Measurements from ENCODE around the gene MXI1. TPM values are rescaled to one million over a fixed set of nuclear protein-coding genes. Genes with fewer than 3 reads are reported as not detected.
A peak's percentile ranks its signal among the peaks of the same experiment; 100 is the strongest.

The MXI1 gene
- total RNA-seq, 1 experiment from 2014 or later, result 19.5 TPM

DNA sequence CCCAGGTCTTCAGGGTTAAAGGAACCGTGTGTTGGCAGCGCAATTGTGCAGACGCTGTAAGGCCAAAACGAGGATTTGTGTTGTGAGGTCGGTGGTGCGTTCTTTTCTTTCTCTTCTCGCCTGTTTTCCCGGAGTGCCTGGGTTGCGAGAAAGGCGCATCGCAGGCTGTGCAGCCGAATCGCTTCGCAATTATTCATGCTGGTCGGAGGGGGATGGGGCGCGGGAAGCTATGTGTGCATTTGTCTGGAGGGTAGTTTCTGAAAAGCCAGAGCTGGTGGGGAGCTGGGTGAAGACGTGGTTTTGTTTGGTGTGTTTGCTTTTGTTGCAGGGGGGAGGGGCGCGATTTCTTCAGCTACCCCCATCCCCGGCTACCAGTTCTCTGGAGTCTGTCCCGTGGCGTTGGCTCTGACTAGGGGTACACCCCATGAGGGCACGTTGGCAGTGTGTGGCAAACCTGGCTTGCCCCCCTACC lies 2.1 kb downstream of the MXI1 start:
- H3K4me3 Mint-ChIP-seq (ENCODE audit: unreplicated experiment), result peak overlapping the region; percentile 84
- POLR2A ChIA-PET, result interaction anchor here (0.6 to 8.5 kb wide), 28 partner anchors 13 to 662 kb away, joined by 3 to 288 read pairs (median 6); partner anchors contain the start of genes PDCD4 and SMNDC1
- H3K27ac Mint-ChIP-seq (ENCODE audit: low read depth, unreplicated experiment), result peak overlapping the region; percentile 21
- peaks cover 10% of the 10 kb centered on the region for H3K36me3 Mint-ChIP-seq (ENCODE audit: insufficient read depth, unreplicated experiment)
- TF ChIP-seq, protein P1, sequence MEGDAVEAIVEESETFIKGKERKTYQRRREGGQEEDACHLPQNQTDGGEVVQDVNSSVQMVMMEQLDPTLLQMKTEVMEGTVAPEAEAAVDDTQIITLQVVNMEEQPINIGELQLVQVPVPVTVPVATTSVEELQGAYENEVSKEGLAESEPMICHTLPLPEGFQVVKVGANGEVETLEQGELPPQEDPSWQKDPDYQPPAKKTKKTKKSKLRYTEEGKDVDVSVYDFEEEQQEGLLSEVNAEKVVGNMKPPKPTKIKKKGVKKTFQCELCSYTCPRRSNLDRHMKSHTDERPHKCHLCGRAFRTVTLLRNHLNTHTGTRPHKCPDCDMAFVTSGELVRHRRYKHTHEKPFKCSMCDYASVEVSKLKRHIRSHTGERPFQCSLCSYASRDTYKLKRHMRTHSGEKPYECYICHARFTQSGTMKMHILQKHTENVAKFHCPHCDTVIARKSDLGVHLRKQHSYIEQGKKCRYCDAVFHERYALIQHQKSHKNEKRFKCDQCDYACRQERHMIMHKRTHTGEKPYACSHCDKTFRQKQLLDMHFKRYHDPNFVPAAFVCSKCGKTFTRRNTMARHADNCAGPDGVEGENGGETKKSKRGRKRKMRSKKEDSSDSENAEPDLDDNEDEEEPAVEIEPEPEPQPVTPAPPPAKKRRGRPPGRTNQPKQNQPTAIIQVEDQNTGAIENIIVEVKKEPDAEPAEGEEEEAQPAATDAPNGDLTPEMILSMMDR (IDR thresholded peaks at IDR 0.05; ENCODE audit: unreplicated experiment), result no peak
- H3K27me3 Mint-ChIP-seq (ENCODE audit: insufficient read depth, unreplicated experiment), result no peaks in the 10 kb centered on the region
- intact Hi-C loops (cut with micrococcal nuclease), result loop anchor here (1.0 kb wide), 1 partner anchor 70 kb away; no protein-coding TSS in a partner anchor
- H3K4me1 Mint-ChIP-seq (ENCODE audit: insufficient read depth, unreplicated experiment), result peaks cover 22% of the 10 kb centered on the region
- H3K9me3 Mint-ChIP-seq (ENCODE audit: unreplicated experiment), result no peaks in the 10 kb centered on the region
- peak; percentile 74 for DNase-seq (ENCODE audit: unreplicated experiment)
- no TSS peak for BruUV-seq (replicated peaks)
- CTCF ChIA-PET, result interaction anchor here (0.5 to 5.7 kb wide), 10 partner anchors 11 to 106 kb away, joined by 3 to 54 read pairs (median 4); no protein-coding TSS in a partner anchor

DNA sequence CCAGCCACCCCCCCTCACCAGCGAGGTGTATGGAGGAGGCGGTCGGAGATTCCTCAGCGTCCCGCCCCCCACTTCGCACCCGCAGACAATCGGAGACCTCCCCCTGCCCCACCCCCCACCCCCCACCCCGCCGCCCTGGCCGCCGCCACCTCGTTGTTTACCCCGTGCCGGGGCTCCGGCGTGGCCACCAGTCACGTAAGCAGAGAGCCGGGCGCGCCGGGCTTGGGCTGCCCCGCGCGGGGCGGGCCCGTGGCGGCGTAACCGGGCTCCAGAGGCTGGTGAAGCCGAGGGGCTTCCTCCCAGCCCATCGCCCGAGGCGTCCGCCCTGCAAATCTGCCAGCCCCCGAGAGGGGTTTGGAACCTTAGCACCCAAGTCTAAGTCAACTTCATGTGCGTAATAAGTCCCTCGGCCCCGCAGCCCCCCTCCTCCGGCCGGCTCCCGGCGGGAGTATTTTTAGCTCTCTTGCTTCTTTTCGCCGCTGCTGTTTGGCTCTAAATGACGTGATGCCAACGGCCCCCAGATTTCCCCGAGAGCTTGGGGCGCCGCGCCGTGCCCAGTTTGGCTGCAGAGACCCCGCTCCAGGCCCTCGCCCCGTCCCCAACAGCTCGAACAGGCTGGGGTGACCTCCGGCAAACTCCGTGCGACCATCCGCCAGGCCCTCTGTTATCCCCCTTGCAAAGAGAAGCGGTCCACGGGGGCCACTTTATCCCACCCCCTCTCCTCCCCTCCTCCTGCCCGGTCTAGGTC lies 2.7 kb downstream of the MXI1 start:
- Mint-ChIP-seq H3K4me3 (ENCODE audit: unreplicated experiment) (peak overlapping the region; percentile 84), H3K27ac (ENCODE audit: low read depth, unreplicated experiment) (peak overlapping the region; percentile 88), H3K36me3 (ENCODE audit: insufficient read depth, unreplicated experiment) (peaks cover 10% of the 10 kb centered on the region), H3K4me1 (ENCODE audit: insufficient read depth, unreplicated experiment) (peaks cover 22% of the 10 kb centered on the region), H3K27me3 (ENCODE audit: insufficient read depth, unreplicated experiment) (no peaks in the 10 kb centered on the region), H3K9me3 (ENCODE audit: unreplicated experiment) (no peaks in the 10 kb centered on the region)
- ChIA-PET CTCF (interaction anchor here (0.6 to 5.7 kb wide), 10 partner anchors 10 to 438 kb away, joined by 3 to 54 read pairs (median 4); no protein-coding TSS in a partner anchor), POLR2A (interaction anchor here (0.5 to 8.5 kb wide), 40 partner anchors 12 to 707 kb away, joined by 3 to 288 read pairs (median 4); partner anchors contain the start of genes PDCD4 and SMNDC1)
- intact Hi-C loops (cut with micrococcal nuclease), result loop anchor here (1.0 kb wide), 1 partner anchor 69 kb away; no protein-coding TSS in a partner anchor
- TF ChIP-seq, protein P1 (IDR thresholded peaks at IDR 0.05; ENCODE audit: unreplicated experiment), result no peak
- BruUV-seq (replicated peaks), result no TSS peak
- DNase-seq (ENCODE audit: unreplicated experiment), result peak; percentile 29

DNA sequence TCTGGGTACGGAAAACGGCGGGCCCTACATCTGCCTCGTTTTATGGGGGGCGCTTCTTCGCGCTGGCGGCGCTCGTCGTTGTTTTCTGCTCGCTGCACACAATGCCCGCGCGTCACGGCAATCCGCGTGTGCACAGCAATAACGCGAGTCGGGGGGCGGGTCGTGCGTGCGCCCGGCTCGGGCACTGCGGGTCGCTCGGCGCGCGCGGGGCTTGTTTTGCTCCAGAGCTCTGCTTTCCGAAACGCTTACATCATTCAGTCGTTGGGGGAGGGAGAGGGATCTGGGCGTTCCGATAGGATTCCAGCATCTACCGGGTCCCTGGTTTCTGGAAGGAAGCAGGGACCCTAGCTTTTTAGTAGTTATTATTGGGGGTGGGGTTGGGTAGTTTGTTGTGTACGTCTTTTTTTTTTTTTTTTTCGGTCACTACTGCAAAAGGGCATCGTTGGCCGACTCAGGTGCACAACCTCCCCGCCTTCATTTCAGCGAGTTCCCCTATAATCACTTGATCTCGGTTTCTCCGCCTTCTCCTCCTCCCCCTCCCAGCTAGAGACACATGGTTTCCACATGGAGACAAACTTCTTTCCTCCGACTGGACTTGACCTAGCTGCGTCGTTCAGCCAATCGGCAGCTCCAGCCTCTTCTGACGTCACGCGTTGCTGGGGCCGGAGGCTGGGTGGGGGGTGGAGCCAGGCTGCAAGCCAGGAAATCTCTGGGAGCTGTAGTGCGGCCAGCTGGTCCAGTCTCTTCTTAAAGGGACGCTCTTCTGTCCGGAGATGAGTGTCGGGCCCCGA lies 3.5 kb downstream of the MXI1 start:
- ChIA-PET POLR2A (interaction anchor here (0.6 to 8.5 kb wide), 40 partner anchors 8 to 707 kb away, joined by 3 to 288 read pairs (median 4); partner anchors contain the start of gene SMNDC1), CTCF (interaction anchor here (0.6 to 5.7 kb wide), 14 partner anchors 10 to 599 kb away, joined by 3 to 54 read pairs (median 4); no protein-coding TSS in a partner anchor)
- DNase-seq (ENCODE audit: unreplicated experiment), result peak; percentile 99
- Mint-ChIP-seq H3K4me3 (ENCODE audit: unreplicated experiment) (peak overlapping the region; percentile 84), H3K36me3 (ENCODE audit: insufficient read depth, unreplicated experiment) (peaks cover 10% of the 10 kb centered on the region), H3K9me3 (ENCODE audit: unreplicated experiment) (no peaks in the 10 kb centered on the region), H3K27me3 (ENCODE audit: insufficient read depth, unreplicated experiment) (no peaks in the 10 kb centered on the region), H3K27ac (ENCODE audit: low read depth, unreplicated experiment) (peak overlapping the region; percentile 88), H3K4me1 (ENCODE audit: insufficient read depth, unreplicated experiment) (peaks cover 22% of the 10 kb centered on the region)
- TF ChIP-seq, protein P1 (IDR thresholded peaks at IDR 0.05; ENCODE audit: unreplicated experiment), result no peak
- intact Hi-C loops (cut with micrococcal nuclease), result loop anchor here (1.0 kb wide), 2 partner anchors 14 to 73 kb away; no protein-coding TSS in a partner anchor
- BruUV-seq (replicated peaks), result no TSS peak

Data from MCF 10A (cell line).